ENCODE data around the gene JADE1.

The JADE1 gene

GRCh38 chr4:128769011-128769410, 40.5 kb upstream of the JADE1 start:
- TF ChIP-seq BACH2 (CRISPR knock-in tag; IDR thresholded peaks at IDR 0.05; ENCODE audit: borderline replicate concordance), result no peak
- TF ChIP-seq PPARA (CRISPR knock-in tag; IDR thresholded peaks at IDR 0.05; ENCODE audit: borderline replicate concordance), result no peak
- no peak for TF ChIP-seq TOX (CRISPR knock-in tag; IDR thresholded peaks at IDR 0.05; ENCODE audit: borderline replicate concordance)
- TF ChIP-seq ZFP3 (CRISPR knock-in tag; IDR thresholded peaks at IDR 0.05), result no peak
- TF ChIP-seq CSRNP3 (CRISPR knock-in tag; IDR thresholded peaks at IDR 0.05), result no peak
- no peak for TF ChIP-seq PATZ1 (CRISPR knock-in tag; IDR thresholded peaks at IDR 0.05; ENCODE audit: borderline replicate concordance)
- no peak for TF ChIP-seq ZFP30 (CRISPR knock-in tag; IDR thresholded peaks at IDR 0.05)
- no peak for TF ChIP-seq TSHZ2 (CRISPR knock-in tag; IDR thresholded peaks at IDR 0.05)
- no peak for TF ChIP-seq TCF4 (CRISPR knock-in tag; IDR thresholded peaks at IDR 0.05; ENCODE audit: borderline replicate concordance)
- no peak for TF ChIP-seq OSR1 (CRISPR knock-in tag; IDR thresholded peaks at IDR 0.05)
- TF ChIP-seq ARNTL (CRISPR knock-in tag; IDR thresholded peaks at IDR 0.05; ENCODE audit: borderline replicate concordance, low read depth), result no peak
- TF ChIP-seq GLIS3 (CRISPR knock-in tag; IDR thresholded peaks at IDR 0.05), result no peak
- no peak for TF ChIP-seq ZNF565 (CRISPR knock-in tag; conservative IDR thresholded peaks at IDR 0.05; ENCODE audit: low read depth)
- no peak for TF ChIP-seq ISL1 (CRISPR knock-in tag; IDR thresholded peaks at IDR 0.05)
- TF ChIP-seq ZC3H10 (CRISPR knock-in tag; IDR thresholded peaks at IDR 0.05), result no peak
- no peak for ATAC-seq

GRCh38 chr4:128770807-128771206, 38.7 kb upstream of the JADE1 start:
- no peak for ATAC-seq
- no peak for TF ChIP-seq ZFP3 (CRISPR knock-in tag; IDR thresholded peaks at IDR 0.05)
- no peak for TF ChIP-seq SNAI2 (CRISPR knock-in tag; IDR thresholded peaks at IDR 0.05)
- TF ChIP-seq CSRNP3 (CRISPR knock-in tag; IDR thresholded peaks at IDR 0.05), result no peak
- no peak for TF ChIP-seq TOX (CRISPR knock-in tag; IDR thresholded peaks at IDR 0.05; ENCODE audit: borderline replicate concordance)
- TF ChIP-seq PATZ1 (CRISPR knock-in tag; IDR thresholded peaks at IDR 0.05; ENCODE audit: borderline replicate concordance), result no peak
- no peak for TF ChIP-seq POU6F1 (CRISPR knock-in tag; IDR thresholded peaks at IDR 0.05; ENCODE audit: borderline replicate concordance, low read depth)

- no peak for ATAC-seq
- TF ChIP-seq CREB5 (CRISPR knock-in tag; IDR thresholded peaks at IDR 0.05; ENCODE audit: low read depth) (no peak), BACH2 (CRISPR knock-in tag; IDR thresholded peaks at IDR 0.05; ENCODE audit: borderline replicate concordance) (no peak), ISL1 (CRISPR knock-in tag; IDR thresholded peaks at IDR 0.05) (no peak), RARB (CRISPR knock-in tag; IDR thresholded peaks at IDR 0.05) (no peak), PPARA (CRISPR knock-in tag; IDR thresholded peaks at IDR 0.05; ENCODE audit: borderline replicate concordance) (no peak)
Observed at GRCh38 chr4:128775477-128775876, 34.0 kb upstream of the JADE1 start.
